Measurements from ENCODE around the gene EYA4. TPM values are rescaled to one million over a fixed set of nuclear protein-coding genes. Genes with fewer than 3 reads are reported as not detected.

EYA4 gene
- total and polyA plus RNA-seq, 2 donors (not counting 3 experiments of a cell fraction or from before 2014, with no cell fraction given): not detected

DNA sequence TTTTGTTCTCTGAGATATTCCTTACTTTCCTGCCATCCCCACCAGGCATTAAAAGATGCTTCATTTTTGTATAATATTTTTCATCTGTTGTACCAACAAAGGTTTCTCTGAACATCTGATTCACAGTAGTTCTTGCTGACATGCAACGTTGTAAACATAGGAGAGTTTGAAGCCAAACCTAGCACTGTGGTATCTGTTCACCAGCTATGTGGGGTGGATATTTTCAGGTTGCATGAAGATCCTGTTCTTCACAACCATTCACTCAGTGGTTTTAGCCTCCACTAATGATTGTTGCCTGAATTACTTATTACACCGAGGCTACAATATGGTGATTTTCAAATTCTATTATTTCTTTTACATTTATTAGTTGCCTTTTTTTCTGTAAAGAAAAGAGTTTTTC, 56.5 kb downstream of the EYA4 start:
- Histone ChIP-seq H3K79me2 (ENCODE audit: control insufficient read depth, insufficient read depth, low read length) (no peaks in the 10 kb centered on the region), H3K4me3 (replicated peaks in 1 of 3; ENCODE audit: insufficient read depth in 1 of 3, low read depth in 1 of 3, low read length in 3 of 3) (no peak overlapping the region), H4K20me1 (replicated peaks; ENCODE audit: control insufficient read depth, extremely low read depth, insufficient read depth, low read length) (no peaks in the 10 kb centered on the region), H3K27me3 (ENCODE audit: control insufficient read depth in 2 of 2, insufficient read depth in 2 of 2, low read length in 2 of 2) (no peaks in the 10 kb centered on the region), H2AFZ (ENCODE audit: low read depth, low read length) (no peak overlapping the region), H3K9me3 (replicated peaks; ENCODE audit: control insufficient read depth, insufficient read depth, low read length) (no peaks in the 10 kb centered on the region), H3K36me3 (ENCODE audit: control insufficient read depth in 2 of 2, extremely low read depth in 1 of 2, insufficient read depth in 2 of 2, low read length in 2 of 2) (no peaks in the 10 kb centered on the region), H3K4me1 (ENCODE audit: control insufficient read depth, extremely low read depth, insufficient read depth, low read length) (no peaks in the 10 kb centered on the region), H3K27ac (ENCODE audit: insufficient read depth, low read depth, low read length) (no peak overlapping the region), H3K9me1 (replicated peaks; ENCODE audit: control insufficient read depth, extremely low read depth, insufficient read depth, low read length) (no peaks in the 10 kb centered on the region), H3K4me2 (ENCODE audit: insufficient read depth, low read length) (no peak overlapping the region), H3K9ac (replicated peaks; ENCODE audit: extremely low read depth, insufficient read depth, low read length) (no peak overlapping the region)
- FAIRE-seq: no peak
- no peak for DNase-seq (ENCODE audit: low read depth, low spot score)
- TF ChIP-seq, protein P1, sequence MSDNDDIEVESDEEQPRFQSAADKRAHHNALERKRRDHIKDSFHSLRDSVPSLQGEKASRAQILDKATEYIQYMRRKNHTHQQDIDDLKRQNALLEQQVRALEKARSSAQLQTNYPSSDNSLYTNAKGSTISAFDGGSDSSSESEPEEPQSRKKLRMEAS (IDR thresholded peaks at IDR 0.05; ENCODE audit: insufficient read depth, insufficient read length): no peak
- TF ChIP-seq FOS (IDR thresholded peaks at IDR 0.05; ENCODE audit: borderline replicate concordance, insufficient read depth, low read length) (no peak), POLR2A (IDR thresholded peaks at IDR 0.05; ENCODE audit: low read depth, low read length) (no peak), MYC (IDR thresholded peaks at IDR 0.05; ENCODE audit: low read depth, low read length) (no peak), EZH2 (IDR thresholded peaks at IDR 0.05; ENCODE audit: borderline replicate concordance, low read depth, low read length, severe bottlenecking) (no peak), POLR2AphosphoS5 (IDR thresholded peaks at IDR 0.05; ENCODE audit: insufficient read depth, low read depth, low read length) (no peak), GATA2 (IDR thresholded peaks at IDR 0.05; ENCODE audit: insufficient read depth, insufficient read length, low read depth, low read length) (no peak)
- TF ChIP-seq, protein P2, sequence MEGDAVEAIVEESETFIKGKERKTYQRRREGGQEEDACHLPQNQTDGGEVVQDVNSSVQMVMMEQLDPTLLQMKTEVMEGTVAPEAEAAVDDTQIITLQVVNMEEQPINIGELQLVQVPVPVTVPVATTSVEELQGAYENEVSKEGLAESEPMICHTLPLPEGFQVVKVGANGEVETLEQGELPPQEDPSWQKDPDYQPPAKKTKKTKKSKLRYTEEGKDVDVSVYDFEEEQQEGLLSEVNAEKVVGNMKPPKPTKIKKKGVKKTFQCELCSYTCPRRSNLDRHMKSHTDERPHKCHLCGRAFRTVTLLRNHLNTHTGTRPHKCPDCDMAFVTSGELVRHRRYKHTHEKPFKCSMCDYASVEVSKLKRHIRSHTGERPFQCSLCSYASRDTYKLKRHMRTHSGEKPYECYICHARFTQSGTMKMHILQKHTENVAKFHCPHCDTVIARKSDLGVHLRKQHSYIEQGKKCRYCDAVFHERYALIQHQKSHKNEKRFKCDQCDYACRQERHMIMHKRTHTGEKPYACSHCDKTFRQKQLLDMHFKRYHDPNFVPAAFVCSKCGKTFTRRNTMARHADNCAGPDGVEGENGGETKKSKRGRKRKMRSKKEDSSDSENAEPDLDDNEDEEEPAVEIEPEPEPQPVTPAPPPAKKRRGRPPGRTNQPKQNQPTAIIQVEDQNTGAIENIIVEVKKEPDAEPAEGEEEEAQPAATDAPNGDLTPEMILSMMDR (IDR thresholded peaks at IDR 0.05; ENCODE audit: extremely low read depth in 1 of 2, insufficient read depth in 1 of 2, low read depth in 1 of 2, low read length in 2 of 2): no peak
- dilution Hi-C loops (cut with MboI; ENCODE audit: extremely low pct_ligation_motif_present, low sequenced_read_pairs) (no loop called here), intact Hi-C loops (cut with micrococcal nuclease) (no loop called here)
- POLR2A ChIA-PET: no interaction called here
- CTCF ChIA-PET: no interaction called here
- no TSS peak for BruUV-seq (replicated peaks)
